NCI-H2081 treated with DMSO at 0.1 percent for 48 hours (cell line): Measurements from ENCODE around the gene OR52K2.
"Not testable (repeated sequence)": the region's sequence is repeated elsewhere in the genome, so short reads cannot be mapped to it uniquely, and the experiment has no call there.

Experiments
- DNase-seq: peaks from one replicate; lab custom pipeline; 2025; lab: John Stamatoyannopoulos, UW

The OR52K2 gene

DNA sequence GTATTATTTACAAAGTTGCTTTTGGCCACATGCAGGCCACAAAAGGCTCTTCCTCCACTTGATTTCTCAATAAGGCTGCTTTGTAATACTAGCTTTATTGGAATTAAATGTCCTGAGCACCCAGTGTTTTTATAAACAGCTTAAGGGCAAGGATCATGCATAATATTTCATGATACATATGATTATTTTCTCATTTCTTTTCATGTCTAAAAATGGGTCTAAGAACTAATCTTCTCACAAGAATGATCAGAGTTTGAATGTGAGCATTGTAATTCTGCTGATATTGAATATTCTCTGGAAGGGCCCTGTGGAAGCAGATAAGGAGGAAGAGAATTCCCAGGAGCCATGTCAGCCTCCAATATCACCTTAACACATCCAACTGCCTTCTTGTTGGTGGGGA, at the start of gene OR52K2:
TSS of gene OR52K2 (plus strand) at position 301 of the 400 bp plus-strand sequence. CDS start at position 346, 45 bp downstream.
- DNase-seq, result no peak

DNA sequence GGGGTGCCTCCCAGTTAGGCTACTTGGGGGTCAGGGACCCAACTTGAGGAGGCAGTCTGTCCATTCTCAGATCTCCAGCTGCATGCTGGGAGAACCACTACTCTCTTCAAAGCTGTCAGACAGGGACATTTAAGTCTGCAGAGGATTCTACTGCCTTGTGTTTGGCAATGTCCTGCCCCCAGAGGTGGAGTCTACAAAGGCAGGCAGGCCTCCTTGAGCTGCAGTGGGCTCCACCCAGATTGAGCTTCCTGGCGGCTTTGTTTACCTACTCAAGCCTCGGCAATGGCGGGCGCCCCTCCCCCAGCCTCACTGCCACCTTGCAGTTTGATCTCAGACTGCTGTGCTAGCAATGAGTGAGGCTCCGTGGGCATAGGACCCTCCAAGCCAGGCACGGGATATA, 42.9 kb upstream of the OR52K2 start:
- not testable (repeated sequence) for DNase-seq

DNA sequence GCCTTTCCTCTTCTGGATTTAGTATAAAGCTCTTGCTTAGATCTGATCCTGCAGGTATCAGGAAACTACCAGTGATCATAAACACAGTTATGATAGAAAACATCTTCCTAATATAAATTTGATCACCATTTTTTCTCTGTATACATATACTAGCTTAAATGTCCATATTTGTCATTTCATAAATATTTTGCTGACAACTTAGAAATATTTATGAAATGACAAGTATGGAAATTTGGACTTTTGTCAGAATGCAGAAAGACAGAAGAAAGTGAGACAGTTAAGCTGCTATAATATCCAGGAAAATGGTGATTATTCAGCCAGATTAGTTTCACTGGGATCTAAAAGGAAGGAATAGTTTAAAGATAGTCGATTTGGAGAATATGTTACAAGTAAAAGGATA, 32.8 kb upstream of the OR52K2 start:
- DNase-seq, result no peak

DNA sequence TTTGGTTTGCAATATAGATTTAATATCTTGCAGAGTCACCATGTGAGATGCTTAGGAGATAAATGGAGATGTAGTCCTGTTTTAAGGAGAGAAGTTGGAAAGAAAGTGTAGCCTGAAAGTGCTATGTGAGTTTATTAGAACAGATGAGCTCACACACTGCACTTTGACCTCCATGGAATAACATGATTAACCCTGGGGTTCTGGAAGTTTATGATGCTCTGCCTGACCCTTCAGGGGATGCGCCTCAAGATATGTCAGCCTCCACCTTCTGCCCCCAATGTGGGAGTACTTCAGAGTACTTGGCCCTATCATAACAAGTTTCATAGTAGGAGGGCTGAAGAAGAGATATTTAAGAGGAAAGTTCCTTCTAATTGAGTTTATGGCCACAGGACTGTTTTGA, 32.3 kb upstream of the OR52K2 start:
- no peak for DNase-seq

DNA sequence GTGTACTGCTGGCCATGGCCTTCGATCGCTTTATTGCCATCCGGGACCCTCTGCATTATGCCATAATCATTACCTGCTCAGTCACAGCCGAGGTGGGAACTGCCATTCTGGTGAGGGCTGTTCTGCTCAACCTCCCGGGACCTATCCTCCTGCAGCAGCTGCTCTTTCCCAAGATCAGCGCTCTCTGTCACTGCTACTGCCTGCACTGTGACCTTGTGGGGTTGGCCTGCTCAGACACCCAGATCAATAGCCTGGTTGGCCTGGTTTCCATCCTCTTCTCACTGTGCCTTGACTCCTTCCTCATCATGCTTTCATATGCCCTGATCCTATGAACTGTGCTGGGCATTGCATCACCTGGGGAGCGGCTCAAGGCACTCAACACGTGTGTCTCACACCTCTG, 30.7 kb upstream of the OR52K2 start:
- DNase-seq, result no peak

DNA sequence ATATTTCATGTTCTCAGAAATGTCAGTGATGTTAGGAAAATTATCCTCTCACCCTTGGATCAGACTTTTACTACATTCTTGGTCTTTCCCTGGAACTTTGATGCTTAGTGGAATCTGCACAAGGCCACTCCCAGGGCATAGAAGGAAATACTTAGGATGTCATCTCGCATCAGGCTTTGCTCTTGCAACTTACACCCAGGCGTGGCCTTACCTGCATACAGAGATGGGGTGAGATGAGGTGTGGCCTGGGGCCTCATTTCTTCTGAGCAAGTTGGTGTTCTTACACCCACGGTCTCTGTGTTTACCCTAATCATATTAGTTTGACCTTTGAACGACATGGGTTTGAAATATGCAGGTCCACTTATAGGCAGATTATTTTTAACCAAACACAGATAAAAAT, 19.0 kb upstream of the OR52K2 start:
- no peak for DNase-seq

DNA sequence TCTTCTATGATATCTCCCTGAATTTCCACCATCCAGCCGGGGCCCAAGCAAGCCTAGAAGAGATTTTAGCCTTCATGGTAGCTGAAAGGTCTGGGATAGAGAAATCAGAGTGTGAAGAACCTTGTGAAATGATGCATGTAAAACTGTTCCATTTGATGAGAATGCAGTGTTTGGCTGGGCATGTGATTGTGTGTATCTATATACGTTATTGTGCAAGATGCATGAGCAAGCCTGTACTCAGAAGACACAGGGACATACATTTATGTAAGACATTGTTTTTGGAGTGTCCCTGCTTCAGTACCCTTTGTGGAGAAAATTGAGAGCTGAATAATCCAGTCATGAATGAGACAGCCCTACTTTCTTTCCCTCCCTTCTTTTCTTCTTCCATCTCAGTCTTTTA, 15.2 kb upstream of the OR52K2 start:
- DNase-seq, result no peak

DNA sequence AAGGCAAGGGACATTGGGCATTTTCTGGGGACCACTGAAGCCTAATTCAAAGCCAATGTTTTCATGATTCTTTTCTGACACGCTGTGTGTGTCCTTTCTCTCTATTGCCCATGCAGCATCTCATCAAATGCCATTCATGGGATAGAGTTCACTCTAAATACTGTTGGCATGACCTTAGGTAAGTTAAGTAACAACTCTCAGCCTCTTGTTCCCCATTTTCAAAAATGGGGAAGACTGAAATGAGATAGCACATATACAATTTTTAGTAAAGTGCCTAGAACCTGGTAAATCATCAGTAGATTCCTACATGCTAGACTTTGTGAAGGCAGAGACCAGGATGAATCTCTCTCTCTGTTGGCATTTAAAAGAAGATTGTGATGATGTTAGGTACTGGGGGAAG, 12.7 kb upstream of the OR52K2 start:
- DNase-seq, result no peak

DNA sequence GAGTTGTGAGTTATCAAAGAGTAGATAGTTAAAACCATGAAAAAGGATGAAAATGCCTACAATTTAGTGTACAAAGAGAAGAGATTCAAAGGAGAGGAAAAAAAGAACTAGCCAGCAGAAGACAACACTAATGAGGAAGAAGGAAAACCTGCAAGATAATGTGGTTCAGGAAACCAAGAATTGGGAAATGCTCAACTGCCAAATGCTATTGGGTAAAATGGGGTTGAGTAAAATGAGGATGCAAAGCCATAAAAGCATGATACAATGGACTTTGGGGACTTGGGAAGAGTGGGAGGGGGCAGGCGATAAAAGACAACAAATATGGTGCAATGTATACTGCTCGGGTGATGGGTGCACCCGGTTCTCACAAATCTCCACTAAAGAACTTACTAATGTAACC, 7.6 kb upstream of the OR52K2 start:
- no peak for DNase-seq

DNA sequence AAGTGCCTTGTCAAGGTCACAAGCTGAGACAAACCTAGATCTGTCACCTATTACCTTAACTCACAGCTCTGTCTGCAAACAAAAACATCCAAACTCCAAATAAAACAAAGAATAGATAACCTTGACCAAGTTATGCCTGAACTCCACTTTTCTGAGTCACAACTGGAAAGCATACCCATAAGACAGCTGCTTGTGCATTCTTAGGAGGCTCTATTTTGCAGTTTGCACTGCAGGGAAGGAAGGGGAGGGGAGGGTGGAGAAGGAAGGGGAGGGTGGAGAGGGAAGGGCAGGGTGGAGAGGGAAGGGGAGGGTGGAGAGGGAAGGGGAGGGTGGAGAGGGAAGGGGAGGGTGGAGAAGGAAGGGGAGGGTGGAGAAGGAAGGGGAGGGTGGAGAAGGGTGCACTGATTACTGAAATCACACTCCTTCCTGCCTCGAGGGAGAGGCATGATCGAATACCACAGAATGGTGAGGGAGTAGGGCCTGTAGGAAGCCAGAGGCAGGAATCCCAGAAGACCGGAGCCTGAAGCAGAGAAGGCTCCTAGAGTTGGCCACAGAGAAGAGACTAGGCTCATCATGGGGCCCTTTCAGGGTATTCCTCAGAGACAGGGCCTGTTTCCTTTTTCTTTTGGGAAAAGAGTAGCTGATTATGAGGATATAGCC, 5.7 kb upstream of the OR52K2 start:
- DNase-seq, result no peak

DNA sequence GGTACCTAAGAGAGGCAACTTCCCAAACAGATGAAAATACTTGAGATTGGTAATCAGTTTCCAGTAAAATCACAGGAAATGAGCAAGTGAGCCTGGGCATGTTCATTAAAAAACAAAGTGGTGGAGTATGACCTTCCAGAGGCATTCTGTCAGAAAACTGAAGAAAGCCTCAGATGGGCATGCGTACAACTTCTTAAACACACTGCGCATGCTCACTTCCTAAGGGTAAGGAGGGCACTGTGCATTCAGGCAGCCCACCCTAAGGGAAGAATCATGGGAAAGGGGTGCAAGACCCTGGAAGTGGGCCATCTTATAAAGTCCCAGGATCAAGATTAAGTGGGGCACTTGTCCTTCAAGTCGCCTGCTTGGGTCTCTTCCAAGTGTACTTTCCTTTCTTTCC, 4.0 kb downstream of the OR52K2 start:
- DNase-seq, result no peak

DNA sequence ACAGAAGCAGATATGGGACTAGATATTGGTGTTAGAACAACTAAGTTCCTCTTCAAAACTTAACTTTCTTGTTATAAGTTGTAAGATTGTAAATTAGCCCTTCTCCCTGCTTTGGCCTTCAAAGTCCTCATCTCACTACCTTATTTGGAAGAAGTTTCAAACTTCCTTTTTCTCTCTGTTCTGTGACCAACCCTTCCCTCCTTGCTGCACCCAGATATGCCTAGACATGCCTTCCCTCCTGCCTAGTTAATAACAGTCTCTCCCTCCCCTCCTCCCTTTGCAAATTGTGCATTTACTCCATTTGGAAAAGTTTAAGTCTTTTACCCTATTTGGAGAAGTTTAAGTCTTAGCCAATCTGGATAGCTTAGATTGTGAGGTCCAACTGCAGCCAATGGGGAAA, 4.9 kb downstream of the OR52K2 start:
- DNase-seq, result no peak

DNA sequence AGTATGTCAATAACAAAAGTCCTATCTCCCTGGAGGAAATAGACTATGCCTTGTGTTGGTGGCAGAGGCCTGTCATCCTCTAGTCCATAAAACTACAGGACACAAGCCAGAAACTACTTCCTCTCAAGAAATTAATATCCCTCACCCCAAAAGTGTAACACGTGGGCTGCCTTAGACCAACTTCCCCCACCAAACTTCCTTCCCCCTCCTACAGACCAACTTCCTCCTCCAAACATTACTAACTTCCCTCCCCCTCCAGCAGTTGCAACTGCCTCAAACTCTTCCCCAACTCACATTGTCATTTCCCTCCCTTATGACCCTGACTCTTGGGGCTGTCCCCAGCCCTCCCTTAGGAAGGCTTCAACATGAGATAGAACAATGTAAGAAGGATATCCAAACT, 6.3 kb downstream of the OR52K2 start:
- DNase-seq, result no peak

DNA sequence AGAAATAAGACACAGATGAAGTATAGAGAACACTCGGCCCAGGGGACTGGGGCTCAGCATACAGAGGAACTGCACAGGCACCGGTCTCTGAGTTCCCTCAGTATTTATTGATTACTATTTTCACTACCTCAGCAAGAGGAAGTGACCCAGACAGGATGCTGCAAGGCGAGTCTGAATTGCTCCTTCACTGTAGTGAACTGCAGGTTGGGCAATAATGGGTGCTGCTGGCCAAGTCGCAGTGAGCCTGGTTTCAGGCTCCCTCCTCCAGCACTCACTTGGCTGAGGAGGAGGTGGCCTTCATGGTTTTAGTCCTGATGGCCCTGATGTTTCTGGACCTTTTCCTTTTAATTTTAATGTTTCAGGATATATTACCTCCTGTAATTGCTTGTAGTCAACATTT, 10.4 kb downstream of the OR52K2 start:
- no peak for DNase-seq

DNA sequence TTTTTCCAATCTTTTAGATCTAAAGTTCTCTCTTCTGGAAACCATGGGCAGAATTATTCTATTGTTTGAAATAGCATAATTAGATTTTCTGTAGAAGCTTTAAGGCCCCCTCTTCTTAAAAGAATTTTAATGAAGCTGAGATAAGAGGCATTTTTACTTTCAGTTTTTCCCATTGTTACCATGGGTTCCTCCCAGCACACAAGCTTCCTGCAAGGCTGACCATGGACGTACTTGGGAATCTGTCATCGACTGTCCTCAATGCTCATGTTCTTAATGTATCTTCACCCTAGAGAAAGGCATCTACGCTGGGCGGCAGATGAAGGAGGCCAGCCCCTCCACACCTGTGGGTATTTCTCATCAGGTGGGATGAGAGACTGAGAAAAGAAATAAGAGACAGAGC, 11.1 kb downstream of the OR52K2 start:
- DNase-seq, result no peak

DNA sequence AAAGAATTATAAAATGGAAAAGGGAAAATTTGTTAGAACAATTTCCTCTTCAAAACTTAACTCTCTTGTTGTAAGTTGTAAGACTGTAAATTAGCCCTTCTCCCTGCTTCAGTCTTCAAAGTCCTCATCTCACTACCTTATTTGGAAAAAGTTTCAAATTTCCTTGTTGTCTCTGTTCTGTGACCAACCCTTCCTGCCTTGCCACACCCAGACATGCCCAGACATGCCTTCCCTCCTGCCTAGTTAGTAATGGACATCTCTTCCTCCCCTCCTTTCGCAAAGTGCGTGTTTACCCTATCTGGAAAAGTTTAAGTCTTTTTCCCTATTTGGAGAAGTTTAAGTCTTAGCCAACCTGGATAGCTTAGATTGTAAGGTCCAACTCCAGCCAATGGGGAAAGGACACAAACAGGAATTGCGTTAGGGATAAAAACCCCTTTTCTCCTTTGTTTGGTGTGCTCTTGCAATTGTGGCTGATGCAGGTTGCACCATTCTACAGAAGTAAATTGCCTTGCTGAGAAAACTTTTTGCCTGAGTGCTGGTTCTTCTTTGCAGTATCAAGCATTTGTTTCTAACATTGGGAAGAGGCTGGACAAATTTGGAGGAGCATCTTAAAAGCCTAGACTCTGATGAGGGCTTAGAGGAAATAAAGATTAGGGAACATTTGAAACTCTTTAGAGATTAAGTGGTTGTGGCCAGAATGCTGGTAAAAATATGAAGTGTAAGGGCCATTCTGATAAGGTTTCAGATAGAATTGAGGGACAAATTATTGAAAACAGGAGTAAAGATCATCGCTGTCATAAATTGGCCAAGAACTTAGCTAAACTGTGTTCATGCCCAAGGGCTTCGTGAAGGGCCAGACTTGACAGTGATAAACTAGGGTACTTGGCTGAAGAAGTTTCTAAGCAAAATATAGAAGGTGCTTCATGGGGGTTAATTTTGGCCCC, 15.4 kb downstream of the OR52K2 start:
- DNase-seq, result no peak

DNA sequence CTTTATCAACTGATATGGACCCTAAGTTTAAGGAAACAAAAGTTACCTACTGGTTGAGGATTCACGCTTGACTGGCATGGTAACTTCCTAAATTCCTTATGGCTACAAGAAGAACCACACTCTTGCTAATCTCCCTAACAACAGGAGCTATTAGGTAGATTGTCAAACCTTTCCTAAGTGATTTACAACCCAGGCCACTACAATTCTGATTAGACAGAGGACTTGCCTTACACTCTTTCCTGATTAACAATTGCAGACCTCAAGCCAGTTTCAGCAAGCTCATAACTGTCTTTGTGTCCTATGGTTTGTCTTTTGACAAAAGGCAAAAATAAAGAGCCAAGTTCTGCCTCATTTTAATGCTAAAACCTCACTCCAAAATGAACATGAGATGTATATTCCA, 16.3 kb downstream of the OR52K2 start:
- no peak for DNase-seq

DNA sequence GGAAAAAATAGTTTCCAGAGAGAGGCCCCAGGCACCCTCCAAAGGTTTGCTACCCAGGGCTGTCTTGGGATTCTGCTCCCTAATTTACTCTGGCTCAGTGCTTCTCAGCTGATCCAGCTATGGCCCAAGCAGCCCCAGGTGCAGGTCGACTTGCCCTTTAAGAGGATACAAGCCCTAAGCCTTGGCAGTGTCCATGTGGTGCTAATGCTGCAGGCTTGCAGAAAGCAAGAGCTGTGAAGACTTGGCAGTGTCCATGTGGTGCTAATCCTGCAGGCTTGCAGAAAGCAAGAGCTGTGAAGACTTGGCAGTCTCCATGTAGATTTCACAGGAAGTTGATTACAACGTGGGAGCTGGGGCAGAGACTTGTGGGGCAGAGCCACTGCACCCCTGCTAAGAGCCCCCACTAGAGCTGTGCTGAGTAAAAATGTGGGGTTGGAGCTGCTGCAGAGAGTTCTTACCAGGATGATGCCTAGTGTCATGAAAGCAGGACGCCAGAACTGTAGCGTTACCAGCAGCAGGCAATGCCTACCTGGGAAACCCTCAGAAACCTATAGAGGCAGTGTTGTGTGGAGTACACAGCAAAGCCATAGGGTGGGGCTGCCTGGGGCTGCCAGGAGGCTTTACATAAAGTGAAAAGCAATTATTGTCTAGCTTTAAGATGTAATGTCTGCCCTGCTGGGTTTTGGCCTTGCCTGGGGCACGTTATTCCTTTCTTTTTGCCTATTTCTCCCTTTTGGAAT, 17.2 kb downstream of the OR52K2 start:
- no peak for DNase-seq

DNA sequence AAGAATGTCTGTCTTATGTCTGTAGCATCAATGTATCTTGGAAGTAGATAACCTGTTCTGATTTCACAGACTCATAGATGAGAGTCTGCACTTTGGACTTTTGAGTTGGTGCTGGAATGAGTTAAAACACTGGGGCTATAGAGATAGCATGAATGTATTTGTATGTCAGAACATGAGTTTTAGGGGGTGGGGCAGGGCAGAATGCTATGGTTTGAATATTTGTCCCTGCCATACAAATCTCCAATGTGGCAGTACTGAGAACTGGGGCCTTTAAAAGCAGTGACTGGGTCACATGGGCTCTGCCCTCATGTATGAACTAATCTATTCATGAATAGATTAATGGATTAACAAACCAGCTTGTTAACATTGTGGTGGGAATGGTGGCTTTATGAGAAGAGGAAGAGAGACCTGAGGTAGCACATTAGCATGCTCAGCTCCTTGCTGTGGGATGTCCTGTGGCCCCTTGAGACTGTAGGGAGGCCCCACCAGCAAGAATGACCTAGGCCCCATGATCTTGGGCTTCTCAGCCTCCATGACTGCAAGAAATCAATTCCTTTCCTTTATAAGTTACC, 17.9 kb downstream of the OR52K2 start:
- no peak for DNase-seq

DNA sequence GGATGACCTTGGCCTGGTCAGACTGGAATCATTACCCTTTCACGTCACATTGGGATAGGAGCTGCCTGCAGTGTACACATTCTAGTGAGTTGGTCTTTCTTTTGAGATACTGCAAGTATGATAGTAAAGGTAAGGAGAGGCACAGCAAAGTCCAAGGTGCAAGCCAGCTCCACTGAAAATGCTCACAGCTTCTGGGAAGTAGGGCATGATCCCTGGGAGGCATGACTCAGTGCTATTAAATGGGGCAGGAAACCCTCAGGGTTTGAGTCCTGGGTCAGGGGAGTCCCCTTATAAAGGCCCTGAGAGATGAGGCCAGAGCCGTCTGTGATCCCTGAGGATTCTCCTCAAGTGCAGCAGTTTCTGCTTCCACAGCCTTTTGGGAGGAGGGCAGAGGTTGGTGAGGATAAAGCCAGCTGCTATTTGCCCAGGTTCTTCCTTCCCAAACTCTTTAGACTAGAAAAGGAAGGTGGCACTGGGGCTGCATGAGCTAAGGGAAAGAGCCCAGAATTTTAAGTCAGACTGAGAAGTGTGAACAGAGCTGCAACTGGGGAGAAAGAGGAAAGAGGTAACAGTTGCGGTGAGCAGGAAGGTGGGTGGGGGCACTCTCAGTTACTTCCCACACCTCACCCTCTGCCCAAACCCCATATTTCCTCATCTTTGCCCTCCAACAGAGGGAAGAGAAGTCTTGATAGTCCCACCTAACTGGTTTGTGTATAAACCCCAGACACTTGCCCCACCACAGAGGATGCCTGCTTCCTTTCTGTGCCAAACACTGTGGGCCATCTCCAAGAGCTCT, 18.9 kb downstream of the OR52K2 start:
- no peak for DNase-seq

DNA sequence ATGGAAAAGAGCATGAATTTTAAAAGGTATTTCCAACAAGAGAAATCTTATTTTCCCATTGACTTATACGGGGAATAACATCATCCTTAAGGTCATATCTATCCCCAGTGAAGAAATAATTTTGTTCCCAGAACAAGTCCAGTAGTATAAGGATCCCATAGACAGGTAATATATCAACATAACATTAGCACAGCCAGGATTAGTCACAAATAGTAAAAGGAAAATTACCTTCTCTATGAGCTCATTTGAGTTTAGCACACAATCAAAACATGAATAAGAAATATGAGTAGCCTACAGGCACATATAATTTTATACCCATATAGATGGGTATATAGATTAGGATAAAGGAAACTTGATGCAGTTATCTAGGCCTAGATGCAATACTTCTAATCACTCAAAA, 30.5 kb downstream of the OR52K2 start:
- no peak for DNase-seq
